Brain pericyte (primary cell): ENCODE measurements around the gene RLN3.
"Not testable (repeated sequence)": the region's sequence is repeated elsewhere in the genome, so short reads cannot be mapped to it uniquely, and the experiment has no call there.

Experiments
- DNase-seq: peaks from one replicate; pipeline ENCODE4 v3.0.0-alpha.2; 2012; ENCODE audit warnings: low read depth, low spot score

RLN3 gene

DNA sequence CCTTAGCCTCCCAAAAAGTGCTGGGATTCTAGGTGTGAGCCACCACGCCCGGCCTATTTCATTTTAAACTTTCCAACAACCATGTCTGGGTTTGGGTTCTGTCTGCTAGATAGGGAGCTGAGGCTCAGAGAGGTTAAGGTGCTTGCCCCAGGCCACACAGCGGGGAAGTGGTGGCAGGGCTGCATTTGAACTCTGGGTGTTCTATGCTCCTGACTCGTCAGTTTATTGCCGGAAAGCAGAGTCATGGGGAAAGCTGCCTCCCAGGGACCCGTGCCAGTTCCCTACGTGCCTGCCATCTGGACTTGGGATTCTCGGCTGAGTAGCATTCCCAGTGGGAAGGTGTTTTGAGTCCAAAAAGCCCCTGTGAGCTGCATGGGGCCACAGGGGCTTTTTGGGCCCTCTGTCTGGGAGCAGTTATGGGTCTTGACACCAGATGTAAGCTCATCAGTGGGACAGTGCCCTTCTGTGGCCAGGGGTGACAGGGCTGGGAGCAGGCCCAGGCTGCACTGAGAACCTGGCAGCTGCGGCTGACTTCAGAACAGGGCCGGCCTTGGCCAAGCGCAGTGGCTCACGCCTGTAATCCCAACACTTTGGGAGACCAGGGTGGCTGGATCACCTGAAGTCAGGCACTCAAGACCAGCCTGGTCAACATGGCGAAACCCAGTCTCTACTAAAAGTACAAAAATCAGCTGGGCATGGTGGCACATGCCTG lies 32.8 kb upstream of the RLN3 start:
- no peak for DNase-seq

DNA sequence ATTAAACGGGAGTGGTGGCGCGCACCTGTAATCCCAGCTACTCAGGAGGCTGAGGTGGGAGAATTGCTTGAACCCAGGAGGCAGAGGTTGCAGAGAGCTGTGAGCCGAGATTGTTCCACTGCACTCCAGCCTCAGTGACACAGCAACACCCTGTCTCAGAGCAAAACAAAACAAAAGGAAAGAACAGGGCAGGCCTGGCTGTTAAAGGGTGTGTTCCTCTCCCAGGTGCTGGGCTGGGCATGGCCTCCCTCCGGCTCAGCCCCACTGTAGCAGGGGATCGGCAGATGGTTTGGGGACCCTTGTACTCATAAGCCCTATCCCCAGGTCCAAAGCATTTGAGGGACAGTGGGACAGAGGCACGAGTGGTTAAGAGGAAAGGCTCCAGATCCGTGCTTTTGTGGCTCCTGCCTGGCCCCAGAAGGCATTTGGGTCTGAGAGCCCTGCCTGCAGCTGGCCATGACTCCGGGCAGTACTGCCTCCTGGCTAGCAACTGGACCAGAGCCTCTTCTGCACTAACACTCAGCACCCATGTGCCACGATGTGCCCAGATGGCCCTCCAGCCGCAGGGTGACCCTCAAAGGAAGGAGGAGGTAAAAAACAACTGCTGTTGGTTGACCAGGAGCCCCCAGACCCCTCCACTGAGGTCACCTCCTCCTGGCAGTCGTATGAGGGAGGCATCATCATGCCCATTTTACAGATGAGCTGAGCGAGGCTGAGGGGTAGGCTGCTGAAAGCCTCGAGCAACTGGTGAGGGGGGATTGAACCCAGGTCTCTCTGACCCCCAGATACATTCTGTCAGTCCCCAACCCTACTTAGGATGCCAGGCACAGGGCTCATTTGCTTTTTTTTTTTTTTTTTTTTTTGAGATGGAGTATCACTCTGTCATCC lies 31.8 kb upstream of the RLN3 start:
- DNase-seq, result no peak

DNA sequence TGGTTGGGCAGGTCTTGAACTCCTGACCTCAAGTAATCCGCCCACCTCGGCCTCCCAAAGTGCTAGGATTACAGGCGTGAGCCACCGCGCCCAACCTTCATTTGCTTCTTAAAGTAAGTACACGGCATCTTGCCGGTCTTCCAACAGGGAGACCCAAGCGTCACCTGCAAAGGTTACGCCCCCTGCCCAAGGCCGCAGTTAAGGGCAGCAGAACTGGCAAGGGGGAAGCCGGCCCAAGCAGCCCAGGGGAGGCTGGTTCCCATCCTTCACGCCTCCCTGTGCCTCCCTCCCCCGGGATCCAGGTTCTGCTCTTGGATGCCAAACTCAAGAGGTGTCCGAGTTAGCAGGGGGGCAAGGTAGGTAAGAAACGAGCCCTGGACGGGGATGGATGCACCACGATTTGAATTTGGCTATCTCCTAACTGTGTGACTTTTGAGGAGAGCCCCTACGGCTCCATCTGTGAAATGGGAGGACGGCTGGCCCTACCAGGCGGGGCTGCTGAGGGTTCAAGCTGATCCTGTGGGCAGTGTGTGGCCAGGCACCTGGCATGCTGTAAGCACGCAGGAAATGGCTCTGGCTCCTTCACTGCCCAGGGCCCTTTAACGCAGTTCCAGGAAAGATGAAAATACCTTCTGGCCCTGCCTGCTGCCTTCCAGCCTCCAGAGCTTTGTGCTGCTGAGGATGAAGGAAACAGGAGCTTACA lies 30.9 kb upstream of the RLN3 start:
- no peak for DNase-seq

DNA sequence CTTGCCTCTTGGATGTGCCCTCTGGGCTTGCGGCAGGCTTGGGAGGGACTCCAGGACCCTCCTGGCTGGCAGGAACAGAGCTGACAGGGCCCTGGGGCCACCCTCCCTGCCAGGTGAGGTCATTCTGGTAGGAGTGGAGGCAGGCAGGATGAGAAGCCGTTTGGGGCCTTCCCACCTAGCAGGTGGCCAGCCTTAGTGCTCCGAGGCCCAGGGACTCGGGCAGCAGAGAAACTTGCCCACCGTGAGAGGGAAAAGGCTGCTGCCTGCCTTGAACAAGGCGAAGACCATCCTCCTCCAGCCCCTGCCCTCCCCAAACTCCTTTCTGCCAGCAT lies 30.4 kb upstream of the RLN3 start:
- no peak for DNase-seq

DNA sequence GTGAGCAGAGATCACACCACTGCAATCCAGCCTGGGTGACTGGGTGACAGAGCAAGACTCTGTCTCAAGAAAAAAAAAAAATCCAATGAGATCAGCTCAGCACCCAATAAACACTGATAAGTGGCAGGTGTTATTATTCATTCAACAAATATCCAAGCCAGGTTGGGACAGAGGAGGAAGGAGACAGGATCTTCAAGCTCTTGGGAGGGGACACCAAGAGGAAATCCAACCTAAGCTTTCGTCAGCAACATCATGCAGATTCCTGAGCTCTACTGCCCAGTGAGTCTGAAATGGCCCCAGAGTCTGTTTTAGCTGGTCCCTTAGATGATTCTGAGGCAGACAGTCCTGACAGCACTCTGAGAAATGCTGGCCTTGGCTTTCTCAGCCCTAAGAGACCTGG lies 29.5 kb upstream of the RLN3 start:
- no peak for DNase-seq

DNA sequence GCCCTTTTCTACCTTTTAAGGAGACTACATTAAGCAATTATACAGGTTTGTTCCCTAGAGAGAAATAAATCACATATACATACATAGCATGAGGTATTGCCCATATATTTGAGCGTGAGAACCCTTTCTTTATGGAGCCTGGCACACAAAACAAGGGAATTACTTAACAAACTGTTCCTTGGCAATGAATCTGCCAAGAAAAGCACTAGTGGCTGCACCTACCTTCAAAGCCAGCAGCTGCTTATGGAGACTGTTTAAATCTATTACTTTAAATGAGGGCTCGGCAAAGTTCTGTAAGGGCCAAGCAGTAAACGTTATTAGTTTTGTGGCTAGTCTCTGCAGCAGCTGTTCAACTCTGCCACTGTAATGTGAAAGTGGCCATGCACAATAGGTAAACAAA lies 28.9 kb upstream of the RLN3 start:
- DNase-seq, result no peak

DNA sequence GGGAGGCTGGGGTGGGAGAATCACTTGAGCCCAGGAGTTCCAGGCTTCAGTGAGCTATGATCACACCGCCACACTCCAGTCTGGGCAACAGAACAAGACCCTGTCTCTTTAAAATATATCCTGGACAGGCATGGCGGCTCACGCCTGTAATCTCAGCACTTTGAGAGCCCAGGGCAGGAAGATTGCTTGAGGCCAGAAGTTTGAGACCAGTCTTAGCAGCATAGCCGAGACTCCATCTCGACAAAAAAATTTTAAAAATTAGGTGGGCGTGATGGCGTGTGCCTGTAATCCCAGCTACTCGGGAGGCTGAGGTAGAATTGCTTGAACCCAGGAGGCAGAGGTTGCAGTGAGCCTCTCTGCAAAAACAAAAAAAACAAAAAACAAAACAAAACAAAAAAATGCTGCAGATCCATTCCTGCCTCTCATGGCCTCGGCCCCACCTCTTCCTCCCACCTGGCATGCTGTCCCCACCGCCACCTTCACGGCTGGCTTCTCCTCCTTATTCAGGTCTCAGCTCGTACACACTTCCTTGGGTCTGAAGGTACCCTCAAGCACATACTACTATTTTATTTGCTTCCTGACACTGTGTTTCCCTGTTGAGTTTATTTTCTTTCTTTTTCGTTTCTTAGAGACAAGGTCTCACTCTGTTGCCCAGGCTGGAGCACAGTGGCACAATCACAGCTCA lies 27.1 kb upstream of the RLN3 start:
- no peak for DNase-seq

DNA sequence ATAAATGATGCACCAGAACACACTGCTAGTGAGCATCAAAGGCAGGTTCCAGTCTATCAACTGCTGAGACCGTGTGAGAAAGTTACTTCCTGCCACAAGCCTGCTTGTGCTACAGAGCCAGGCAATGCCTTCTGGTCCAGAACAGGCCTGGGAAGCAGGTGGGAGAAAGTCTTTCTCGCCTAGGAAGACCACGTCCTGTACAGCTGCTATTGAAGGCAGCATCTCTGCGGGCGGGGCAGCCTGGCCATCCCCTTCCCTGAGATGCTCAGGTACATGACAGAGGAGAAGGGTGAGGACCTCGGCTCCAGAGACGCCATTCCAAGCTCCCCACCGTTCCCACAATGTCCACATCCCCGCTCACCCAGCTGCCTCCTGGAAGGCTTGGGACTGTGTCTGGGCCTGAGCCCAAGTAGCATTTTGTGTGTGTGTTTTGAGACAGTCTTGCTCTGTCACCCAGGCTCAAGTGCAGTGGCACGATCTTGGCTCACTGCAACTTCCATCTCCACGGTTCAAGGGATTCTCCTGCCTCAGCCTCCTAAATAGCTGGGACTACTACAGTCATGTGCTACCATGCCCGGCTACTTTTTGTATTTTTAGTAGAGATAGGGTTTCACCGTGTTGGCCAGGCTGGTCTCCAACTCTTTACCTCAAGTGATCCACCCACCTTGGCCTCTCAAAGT lies 25.2 kb upstream of the RLN3 start:
- DNase-seq, result no peak

DNA sequence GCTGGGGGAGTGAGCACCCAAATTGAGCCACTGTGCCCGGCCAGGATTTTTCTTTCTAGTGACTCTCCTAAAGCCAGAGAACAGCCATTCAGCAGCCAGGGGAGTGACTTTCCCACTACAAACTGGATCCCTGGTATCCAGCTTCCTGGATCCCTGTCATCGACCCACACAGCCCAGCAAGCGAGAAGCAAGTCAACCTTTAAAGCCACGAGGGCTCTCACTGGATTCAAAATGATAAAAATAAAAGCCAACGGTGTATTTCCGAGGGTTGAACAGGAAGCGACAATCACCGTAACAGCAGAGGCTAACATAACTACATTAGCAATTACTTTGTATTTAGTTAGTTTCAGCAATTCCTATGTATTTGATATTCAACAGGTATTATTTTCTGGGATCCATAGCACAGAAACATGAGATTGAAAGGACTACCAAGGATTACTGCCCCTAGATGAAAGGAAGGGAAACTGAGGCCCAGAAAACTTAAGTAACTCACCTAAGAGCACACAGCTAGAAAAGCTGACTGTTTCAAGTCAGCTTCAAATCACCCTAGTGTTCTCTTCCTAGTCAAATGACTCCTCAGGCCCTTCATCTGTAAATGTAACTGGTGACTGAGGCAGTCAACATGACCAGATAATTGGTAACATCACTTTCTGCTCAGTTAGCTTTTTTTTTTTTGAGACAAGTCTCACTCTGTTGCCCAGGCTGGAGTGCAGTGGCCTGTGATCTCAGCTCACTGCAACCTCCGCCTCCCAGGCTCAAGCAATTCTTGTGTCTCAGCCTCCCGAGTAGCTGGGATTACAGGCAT lies 24.5 kb upstream of the RLN3 start:
- DNase-seq, result no peak

DNA sequence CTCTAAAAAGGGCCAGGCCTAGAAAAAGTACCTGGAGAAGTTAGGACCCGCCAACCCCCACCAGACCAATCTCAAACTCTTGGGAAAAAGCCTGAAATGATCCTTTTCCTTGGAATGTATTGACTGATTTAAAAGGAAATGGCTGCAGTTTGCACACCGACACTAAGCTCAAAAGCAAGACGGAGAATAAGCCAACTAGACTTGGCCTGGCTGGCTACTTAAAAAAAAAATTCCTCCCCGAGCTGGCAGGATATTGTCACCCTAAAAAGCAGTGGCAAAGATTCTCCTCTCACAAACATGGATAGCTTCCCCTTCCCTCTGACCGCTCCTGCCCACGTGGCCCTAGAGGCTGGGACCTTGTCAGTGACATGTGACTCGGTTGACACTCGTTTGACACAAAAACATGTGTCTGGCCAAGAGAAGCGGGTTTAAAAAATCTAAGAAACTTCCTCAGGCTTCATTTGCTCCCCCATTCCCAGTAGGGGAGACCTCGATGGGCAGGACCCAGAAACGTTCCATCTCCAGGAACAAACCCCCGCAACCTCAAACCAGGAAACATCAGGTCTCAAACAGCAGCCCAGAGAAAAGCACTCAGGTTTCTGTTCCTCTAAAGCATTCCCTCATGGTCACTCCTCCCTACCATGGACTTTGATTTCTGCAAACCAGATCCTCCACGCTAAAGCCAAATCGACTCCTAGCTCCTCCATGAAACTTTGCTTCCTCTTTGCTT lies 23.2 kb upstream of the RLN3 start:
- no peak for DNase-seq

DNA sequence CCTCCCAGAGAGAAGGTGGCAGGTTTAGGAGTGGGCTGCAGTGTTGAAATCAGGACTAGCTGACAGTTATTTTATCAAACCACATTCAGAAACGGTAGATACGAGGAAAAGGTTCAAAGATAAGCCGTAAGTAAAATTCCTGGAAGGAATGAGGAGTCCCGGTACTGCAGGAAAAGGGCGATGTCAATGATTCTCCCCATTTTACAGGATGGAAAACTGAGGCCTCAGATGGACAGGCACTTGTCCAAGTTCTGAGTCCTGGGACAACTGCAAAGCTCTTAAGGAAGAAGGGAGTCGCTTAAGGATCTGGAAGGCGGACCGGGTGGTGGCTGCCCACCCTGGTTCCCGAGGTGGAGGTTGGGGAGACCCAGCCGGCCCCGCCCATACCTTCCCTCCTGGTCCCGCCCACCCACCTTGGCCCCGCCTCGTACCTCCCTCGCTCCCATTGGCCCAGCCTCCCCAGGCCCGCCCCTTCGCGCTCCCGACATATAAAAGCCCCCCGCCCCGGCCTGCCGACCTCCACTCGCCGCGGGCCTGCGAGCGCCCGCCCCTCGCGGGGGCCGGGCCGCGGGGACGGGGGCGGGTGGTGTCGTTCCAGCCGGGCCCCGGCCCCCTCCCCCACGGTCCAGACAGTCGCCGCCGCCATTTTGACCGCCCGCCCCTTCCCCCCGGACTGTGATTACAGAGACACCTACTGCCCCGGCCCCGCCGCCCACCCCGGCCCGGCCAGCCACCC lies 22.4 kb upstream of the RLN3 start:
- DNase-seq, result no peak

DNA sequence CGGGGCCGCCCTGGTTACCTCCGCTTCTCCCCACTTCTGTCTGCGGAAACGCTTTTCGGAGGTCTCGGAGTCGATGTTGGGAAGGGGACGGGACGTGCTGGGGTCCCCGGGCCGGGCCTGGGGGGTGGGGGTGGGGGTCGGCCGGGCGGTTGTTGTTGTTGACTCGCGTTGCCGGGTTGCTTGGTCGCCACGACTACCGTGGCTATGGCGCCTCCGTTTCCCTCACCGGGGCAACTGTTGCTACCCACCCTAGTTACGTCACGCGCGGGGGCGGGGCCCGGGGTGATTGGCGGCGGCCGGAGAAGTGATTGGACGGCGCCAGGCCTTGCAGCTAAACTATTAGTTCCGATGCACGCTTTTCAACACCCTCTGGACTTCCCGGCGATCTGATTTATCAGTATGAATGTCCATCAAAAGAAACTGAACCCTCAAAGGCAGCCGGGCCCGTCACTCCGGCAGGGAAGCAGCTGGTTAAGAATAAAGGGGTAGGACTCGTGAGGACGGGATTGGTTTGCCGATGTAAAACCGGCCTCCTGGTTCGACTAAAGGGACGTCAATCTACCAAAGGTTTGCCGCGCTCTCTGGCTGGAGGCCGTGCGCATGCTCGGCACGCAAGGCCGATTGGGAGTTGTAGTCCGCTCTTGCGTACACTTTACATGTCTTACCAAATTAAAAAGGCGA lies 21.7 kb upstream of the RLN3 start, which contains the start of gene RFX1:
Gene RFX1 (minus strand): TSS at position 236 of the 681 bp plus-strand sequence. CDS start 12,477 bp downstream, outside the sequence.
- DNase-seq, result peak; percentile 100

DNA sequence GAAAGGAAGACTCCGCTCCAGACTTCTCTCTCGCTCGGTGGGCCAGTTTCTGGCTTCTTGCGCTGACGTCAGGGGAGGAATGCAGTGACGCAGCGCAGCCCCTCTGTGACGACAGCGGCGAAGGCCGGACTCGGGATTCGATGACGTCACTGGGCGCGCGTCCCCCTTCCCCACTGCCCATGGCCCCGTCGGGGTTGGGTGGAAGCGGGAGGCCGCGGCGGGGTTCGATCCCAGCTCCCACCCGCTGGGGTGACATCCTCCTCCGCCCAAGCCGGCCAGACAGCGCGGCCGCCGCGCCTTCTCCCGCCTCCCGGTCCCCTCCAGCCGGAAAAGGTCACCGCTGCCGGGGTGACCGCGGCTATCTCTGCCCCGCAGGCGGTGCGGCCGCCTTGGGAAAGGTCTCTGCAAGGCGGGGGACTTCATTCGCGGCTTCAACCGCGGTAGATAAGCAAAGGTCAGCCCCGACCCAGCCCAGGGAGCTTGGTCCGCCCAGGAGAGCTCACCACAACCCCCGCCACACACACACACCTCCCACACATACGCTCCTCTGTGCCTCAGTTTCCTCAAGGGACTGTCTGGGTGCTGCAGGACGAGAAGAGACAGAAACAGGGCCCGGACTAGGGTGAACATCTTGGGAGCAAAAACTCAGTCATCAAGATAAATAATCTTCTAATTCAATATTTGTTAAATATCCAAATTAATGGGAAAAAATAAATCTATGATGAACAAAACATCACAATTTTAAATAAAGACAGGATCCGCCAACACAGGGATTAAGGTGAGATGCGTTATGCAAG lies 21.0 kb upstream of the RLN3 start:
- DNase-seq, result no peak

DNA sequence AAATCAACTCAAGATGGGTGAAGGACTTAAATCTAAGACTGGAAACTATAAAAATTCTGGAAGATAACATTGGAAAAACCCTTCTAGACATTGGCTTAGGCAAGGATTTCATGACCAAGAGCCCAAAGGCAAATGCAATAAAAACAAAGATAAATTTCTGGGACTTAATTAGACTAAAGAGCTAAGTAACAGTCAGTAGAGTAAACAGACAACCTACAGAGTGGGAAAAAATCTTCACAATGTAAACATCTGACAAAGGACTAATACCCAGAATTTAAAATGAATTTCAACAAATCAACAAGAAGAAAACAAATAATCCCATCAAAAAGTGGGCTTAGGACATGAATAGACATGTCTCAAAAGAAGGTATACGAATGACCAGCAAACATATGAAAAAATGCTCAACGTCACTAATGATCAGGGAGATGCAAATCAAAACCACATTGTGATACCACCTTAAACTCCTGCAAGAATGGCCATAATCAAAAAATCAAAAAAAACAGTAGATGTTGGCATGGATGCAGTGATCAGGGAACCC lies 15.5 kb upstream of the RLN3 start:
- DNase-seq, result no peak

DNA sequence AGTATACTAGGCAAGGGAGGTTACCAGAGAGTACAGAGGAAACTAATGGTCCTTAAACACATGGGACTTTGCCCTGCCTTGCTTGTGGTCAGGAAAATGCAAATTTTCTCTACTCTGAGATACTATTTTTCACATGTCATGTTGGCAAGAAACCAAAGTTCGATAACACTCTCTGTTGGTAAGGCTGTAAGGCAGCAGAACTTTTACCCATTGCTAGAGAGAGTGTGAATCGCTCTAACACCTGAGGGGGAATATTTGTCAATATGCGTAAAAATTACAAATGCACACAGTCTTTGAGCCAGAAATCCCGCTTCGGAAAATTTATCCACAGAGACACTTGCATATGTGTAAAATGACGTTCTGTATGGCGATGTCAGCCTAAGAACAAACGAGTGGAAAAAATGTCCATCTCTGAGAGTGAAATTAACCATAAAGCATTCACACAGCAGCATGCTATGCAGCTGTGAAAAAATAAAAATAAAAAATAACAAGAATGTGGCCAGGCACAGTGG lies 12.4 kb upstream of the RLN3 start:
- DNase-seq, result no peak

DNA sequence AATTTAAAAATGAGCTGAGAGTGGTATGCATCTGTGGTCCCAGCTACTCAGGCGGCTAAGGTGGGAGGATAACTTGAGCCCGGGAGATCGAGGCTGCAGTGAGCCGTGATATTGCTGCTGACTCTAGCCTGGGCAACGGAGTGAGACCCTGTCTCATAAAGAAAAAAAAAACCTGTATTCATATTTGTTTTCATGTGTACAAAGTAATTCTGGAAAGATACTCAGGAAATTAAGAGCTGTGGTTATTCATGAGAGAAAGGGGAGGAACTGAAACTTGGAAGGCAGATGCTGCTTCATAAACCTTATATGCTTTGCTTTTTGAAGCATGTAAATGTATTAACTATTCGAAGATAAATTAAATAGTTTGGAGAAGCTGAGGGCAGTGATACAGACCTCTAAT lies 8.8 kb upstream of the RLN3 start:
- no peak for DNase-seq

DNA sequence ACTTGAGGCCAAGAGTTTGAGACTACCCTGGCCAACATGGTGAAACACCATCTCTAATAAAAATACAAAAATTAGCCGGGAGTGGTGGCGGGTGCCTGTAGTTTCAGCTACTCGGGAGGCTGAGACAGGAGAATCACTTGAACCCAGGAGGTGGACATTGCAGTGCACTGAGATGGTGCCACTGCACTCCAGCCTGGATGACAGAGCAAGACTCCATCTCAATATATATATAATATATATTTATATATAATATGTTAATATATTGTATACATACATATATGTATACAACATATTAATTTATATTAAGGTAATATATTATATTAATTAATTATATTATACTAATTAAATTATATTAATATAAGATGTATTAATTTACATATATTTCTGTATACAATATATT lies 8.2 kb upstream of the RLN3 start:
- not testable (repeated sequence) for DNase-seq
